ENCODE results near the gene ZNF821.
"Not testable (repeated sequence)": the region's sequence is repeated elsewhere in the genome, so short reads cannot be mapped to it uniquely, and the experiment has no call there.

The ZNF821 gene

DNA sequence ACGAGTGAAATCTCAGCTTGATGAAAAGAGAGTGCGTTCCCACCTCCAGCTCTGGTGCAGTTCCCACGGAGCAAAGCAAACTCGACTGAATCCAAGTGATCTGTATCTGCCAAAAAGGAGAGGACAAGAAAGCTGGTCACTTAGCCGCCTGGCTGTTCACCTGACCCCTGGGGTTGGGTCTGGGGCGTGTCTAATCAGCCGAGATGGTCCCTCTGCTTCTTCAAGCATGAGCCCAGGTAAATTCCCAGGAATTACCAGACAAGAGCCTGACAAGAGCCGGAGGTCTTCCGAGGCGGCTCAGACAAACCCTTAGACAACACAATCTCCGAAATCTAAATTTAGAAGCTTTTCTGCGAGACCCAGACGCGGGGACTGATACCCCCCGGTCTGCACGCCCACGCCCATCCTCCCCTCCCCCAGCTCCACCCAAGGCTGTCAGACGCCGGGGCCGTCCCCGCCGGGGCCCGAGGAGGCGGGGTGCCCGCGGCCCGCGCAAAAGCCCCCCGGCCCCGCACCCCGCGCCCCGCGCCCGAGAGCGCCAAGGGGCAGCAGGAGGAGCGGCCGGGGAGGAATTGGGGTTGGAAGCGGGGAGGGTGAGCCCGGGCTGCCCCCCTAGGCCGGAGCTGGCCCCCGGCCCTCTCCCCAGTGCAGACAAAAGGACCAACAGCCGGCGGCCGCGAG, 674 bp downstream of the ZNF821 start:
- H3K9ac ChIP-seq (ENCODE audit: low read length in 2 of 2): peak overlapping the region; percentile 73 to 84

DNA sequence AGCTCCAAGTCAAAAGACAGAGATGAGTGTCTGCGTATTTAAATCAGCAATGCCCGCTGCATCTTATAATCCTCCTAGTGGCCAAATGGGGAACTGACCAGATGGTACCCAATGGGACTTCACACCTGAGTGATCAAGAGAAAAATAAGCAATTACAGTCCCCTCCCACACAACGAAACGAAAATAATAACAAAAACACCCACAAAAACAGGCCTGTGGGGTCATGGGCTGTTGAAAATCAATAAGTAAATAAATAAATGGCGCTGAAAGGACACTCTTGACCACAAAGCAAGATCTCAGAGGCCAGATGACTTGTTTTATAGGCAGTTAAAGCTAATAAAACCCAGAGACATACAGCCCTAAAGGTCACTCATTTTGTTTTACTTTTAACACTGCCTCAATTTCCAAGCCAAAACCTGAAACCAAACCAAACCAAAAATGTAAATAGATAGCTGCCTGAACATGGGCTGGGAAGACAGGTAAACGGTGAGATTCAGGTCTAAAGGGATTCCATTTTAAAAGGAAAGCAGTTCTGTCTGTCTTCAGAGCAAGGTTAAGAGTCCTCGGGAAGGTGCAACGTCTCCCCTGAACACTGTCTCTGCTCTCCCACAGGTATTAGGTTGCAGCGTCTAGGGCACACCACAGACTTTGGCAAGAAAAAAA, 1.3 kb downstream of the ZNF821 start:
- H3K9ac ChIP-seq (ENCODE audit: low read length in 2 of 2): peak overlapping the region in 1 of 2 donors; percentile 60
- peaks cover 9% of the 10 kb centered on the region for H3K4me1 ChIP-seq (ENCODE audit: control insufficient read depth, insufficient read depth, low read length)
- H3K27me3 ChIP-seq (ENCODE audit: control insufficient read depth in 1 of 2, insufficient read depth in 2 of 2, low read length in 2 of 2): no peaks in the 10 kb centered on the region
- H3K9me3 ChIP-seq (ENCODE audit: control insufficient read depth in 2 of 2, low read length in 2 of 2): no peaks in the 10 kb centered on the region
- H3K36me3 ChIP-seq (ENCODE audit: control insufficient read depth in 2 of 2, insufficient read depth in 2 of 2, low read length in 2 of 2): peaks cover 5 to 10% of the 10 kb centered on the region in 2 donors
- H3K27ac ChIP-seq (ENCODE audit: low read length): peak overlapping the region; percentile 80
- peak overlapping the region; percentile 84 to 87 for H3K4me3 ChIP-seq (ENCODE audit: low read length in 2 of 2)

More for the DNA sequence above, 674 bp downstream of the ZNF821 start:
- Histone ChIP-seq H3K4me1 (ENCODE audit: control insufficient read depth, insufficient read depth, low read length) (peaks cover 9% of the 10 kb centered on the region), H3K36me3 (ENCODE audit: control insufficient read depth in 2 of 2, insufficient read depth in 2 of 2, low read length in 2 of 2) (peaks cover 5 to 10% of the 10 kb centered on the region in 2 donors), H3K9me3 (ENCODE audit: control insufficient read depth in 2 of 2, low read length in 2 of 2) (no peaks in the 10 kb centered on the region), H3K4me3 (ENCODE audit: low read length in 2 of 2) (peak overlapping the region; percentile 84 to 87), H3K27ac (ENCODE audit: low read length) (peak overlapping the region; percentile 80), H3K27me3 (ENCODE audit: control insufficient read depth in 1 of 2, insufficient read depth in 2 of 2, low read length in 2 of 2) (no peaks in the 10 kb centered on the region)

DNA sequence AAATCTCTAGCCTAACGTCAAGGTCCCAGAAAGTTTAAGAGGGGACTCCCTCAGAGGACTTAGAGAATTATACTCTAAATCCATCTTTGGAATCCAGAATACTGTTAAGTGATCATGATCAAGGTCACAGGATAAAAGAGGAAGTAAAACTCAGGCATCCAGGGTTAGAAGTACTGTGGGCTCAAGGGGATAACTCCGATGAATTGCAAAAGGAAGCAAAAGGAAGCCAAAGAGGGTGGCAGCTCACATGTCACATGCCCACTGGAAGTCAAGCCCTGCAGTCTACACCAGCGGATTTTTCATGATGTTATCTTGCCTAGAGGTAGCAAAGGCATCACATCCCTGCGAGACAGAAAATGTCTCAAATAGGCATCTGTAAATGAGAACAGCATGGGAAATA, 3.8 kb downstream of the ZNF821 start:
- peaks cover 8 to 13% of the 10 kb centered on the region in 2 donors for H3K36me3 ChIP-seq (ENCODE audit: control insufficient read depth in 2 of 2, insufficient read depth in 2 of 2, low read length in 2 of 2)
- peaks cover 9% of the 10 kb centered on the region for H3K4me1 ChIP-seq (ENCODE audit: control insufficient read depth, insufficient read depth, low read length)
- no peak overlapping the region for H3K9ac ChIP-seq (ENCODE audit: low read length in 2 of 2)
- no peaks in the 10 kb centered on the region for H3K27me3 ChIP-seq (ENCODE audit: control insufficient read depth in 1 of 2, insufficient read depth in 2 of 2, low read length in 2 of 2)
- H3K27ac ChIP-seq (ENCODE audit: low read length): no peak overlapping the region
- no peak overlapping the region for H3K4me3 ChIP-seq (ENCODE audit: low read length in 2 of 2)
- H3K9me3 ChIP-seq (ENCODE audit: control insufficient read depth in 2 of 2, low read length in 2 of 2): no peaks in the 10 kb centered on the region

DNA sequence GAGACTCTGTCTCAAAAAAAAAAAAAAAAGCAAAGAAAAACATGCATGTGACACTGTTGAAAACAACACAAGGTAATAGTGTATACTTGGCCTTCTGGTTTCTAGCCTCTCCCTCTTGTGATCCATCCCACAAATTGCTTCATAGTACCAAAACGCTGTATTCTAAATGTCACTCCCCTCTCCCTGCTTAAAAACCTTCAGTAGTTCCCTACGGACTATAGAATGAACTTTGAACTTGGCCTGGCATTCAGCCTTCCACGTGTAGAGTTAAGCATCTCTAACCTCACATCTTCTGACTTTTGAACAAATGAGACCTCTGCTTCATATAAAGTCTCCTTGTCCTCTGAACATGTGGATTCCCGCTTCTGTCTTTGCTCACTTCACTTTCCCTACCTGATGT, 5.1 kb downstream of the ZNF821 start:
- Histone ChIP-seq H3K4me1 (ENCODE audit: control insufficient read depth, insufficient read depth, low read length) (peaks cover 9% of the 10 kb centered on the region), H3K9ac (ENCODE audit: low read length in 2 of 2) (no peak overlapping the region), H3K36me3 (ENCODE audit: control insufficient read depth in 2 of 2, insufficient read depth in 2 of 2, low read length in 2 of 2) (peaks cover 10 to 16% of the 10 kb centered on the region in 2 donors), H3K9me3 (ENCODE audit: control insufficient read depth in 2 of 2, low read length in 2 of 2) (no peaks in the 10 kb centered on the region), H3K27ac (ENCODE audit: low read length) (no peak overlapping the region), H3K4me3 (ENCODE audit: low read length in 2 of 2) (no peak overlapping the region), H3K27me3 (ENCODE audit: control insufficient read depth in 1 of 2, insufficient read depth in 2 of 2, low read length in 2 of 2) (no peaks in the 10 kb centered on the region)

DNA sequence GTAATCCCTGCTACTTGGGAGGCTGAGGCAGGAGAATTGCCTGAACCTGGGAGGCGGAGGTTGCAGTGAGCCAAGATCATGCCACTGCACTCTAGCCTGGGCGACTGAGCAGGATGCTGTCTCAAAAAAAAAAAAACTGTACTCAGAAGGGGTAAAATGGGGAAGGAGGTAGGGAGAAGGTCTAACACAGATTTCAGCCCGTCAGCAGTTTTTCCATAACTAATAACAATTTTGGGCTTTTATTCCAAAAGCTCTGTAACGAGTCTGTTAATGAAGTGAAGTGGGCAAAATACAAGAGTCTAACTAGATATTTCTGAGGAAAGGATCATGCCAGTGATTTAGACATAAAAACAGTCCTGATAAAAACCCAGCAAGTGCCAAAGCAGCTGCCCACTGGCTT, 10.8 kb downstream of the ZNF821 start:
- Histone ChIP-seq H3K4me1 (ENCODE audit: control insufficient read depth, insufficient read depth, low read length) (no peaks in the 10 kb centered on the region), H3K9ac (ENCODE audit: low read length in 2 of 2) (no peak overlapping the region), H3K9me3 (ENCODE audit: control insufficient read depth in 2 of 2, low read length in 2 of 2) (no peaks in the 10 kb centered on the region), H3K27ac (ENCODE audit: low read length) (no peak overlapping the region), H3K4me3 (ENCODE audit: low read length in 2 of 2) (no peak overlapping the region), H3K27me3 (ENCODE audit: control insufficient read depth in 1 of 2, insufficient read depth in 2 of 2, low read length in 2 of 2) (no peaks in the 10 kb centered on the region), H3K36me3 (ENCODE audit: control insufficient read depth in 2 of 2, insufficient read depth in 2 of 2, low read length in 2 of 2) (peaks cover 5 to 8% of the 10 kb centered on the region in 2 donors)

DNA sequence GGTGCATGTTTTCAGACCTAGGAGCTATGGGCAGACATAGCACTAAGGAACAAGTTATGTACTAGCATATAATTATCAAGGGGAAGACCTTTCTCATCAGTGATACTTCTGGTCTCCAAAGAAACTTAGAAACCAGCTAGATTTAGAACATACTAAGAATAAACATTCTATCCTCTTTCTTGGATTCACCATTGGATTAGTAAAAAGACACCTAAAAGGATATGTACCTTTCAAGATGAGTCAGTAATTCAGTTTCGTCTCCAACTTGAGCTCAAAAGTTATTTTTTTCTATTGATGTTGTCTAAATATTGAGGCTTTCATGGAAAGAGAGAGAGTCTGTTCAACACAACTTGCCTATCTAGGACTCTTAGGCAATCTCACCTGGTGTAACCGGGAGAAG, 13.2 kb downstream of the ZNF821 start:
- Histone ChIP-seq H3K27ac (ENCODE audit: low read length) (no peak overlapping the region), H3K4me3 (ENCODE audit: low read length in 2 of 2) (no peak overlapping the region), H3K9ac (ENCODE audit: low read length in 2 of 2) (no peak overlapping the region), H3K4me1 (ENCODE audit: control insufficient read depth, insufficient read depth, low read length) (no peaks in the 10 kb centered on the region), H3K36me3 (ENCODE audit: control insufficient read depth in 2 of 2, insufficient read depth in 2 of 2, low read length in 2 of 2) (peaks cover 4 to 10% of the 10 kb centered on the region in 2 donors), H3K9me3 (ENCODE audit: control insufficient read depth in 2 of 2, low read length in 2 of 2) (no peaks in the 10 kb centered on the region), H3K27me3 (ENCODE audit: control insufficient read depth in 1 of 2, insufficient read depth in 2 of 2, low read length in 2 of 2) (no peaks in the 10 kb centered on the region)

DNA sequence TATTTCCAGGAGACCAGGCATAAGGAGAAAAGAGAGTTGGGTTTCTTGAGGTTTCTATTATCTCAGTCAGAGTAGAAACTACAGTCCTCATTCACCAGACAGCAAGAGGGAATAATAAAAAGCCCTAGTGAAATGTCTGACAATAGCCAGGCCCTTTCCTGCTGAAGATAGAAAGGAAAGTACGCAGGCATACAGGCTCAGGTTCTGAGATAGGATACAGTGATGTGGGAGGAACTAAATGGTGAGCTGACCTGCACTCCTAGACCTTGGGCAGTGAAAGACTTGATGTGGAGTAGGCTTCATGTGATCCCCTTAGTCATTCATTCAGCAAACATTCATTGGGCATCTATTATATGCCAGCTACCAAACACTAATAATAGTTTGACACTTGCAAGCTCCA, 14.9 kb downstream of the ZNF821 start:
- peaks cover 7 to 16% of the 10 kb centered on the region in 2 donors for H3K36me3 ChIP-seq (ENCODE audit: control insufficient read depth in 2 of 2, insufficient read depth in 2 of 2, low read length in 2 of 2)
- no peaks in the 10 kb centered on the region for H3K9me3 ChIP-seq (ENCODE audit: control insufficient read depth in 2 of 2, low read length in 2 of 2)
- H3K9ac ChIP-seq (ENCODE audit: low read length in 2 of 2): no peak overlapping the region
- H3K4me3 ChIP-seq (ENCODE audit: low read length in 2 of 2): no peak overlapping the region
- H3K4me1 ChIP-seq (ENCODE audit: control insufficient read depth, insufficient read depth, low read length): no peaks in the 10 kb centered on the region
- no peaks in the 10 kb centered on the region for H3K27me3 ChIP-seq (ENCODE audit: control insufficient read depth in 1 of 2, insufficient read depth in 2 of 2, low read length in 2 of 2)
- H3K27ac ChIP-seq (ENCODE audit: low read length): no peak overlapping the region

DNA sequence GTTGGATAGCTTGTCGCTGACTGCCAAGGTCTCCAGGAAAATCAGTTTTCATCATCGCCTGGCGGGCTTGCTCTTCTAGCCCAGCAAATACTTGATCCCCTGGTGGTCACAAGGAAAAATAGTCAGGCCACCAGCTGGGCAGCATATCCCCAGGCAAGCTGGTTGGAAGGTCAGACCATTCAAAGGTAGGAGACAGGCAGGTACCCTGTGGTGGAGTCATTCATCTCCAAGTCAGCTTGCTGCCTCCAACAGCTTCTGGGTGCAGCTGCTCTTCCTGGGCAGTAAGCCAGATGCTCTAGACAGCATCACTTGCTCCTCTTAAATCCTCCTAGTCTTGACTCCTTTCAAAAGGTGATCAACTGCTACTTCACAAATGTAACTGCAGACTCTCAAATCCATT, 16.0 kb downstream of the ZNF821 start:
- H3K27me3 ChIP-seq (ENCODE audit: control insufficient read depth in 1 of 2, insufficient read depth in 2 of 2, low read length in 2 of 2): no peaks in the 10 kb centered on the region
- H3K4me1 ChIP-seq (ENCODE audit: control insufficient read depth, insufficient read depth, low read length): no peaks in the 10 kb centered on the region
- H3K36me3 ChIP-seq (ENCODE audit: control insufficient read depth in 2 of 2, insufficient read depth in 2 of 2, low read length in 2 of 2): peaks cover 8 to 19% of the 10 kb centered on the region in 2 donors
- no peak overlapping the region for H3K4me3 ChIP-seq (ENCODE audit: low read length in 2 of 2)
- no peak overlapping the region for H3K9ac ChIP-seq (ENCODE audit: low read length in 2 of 2)
- H3K9me3 ChIP-seq (ENCODE audit: control insufficient read depth in 2 of 2, low read length in 2 of 2): no peaks in the 10 kb centered on the region
- no peak overlapping the region for H3K27ac ChIP-seq (ENCODE audit: low read length)

DNA sequence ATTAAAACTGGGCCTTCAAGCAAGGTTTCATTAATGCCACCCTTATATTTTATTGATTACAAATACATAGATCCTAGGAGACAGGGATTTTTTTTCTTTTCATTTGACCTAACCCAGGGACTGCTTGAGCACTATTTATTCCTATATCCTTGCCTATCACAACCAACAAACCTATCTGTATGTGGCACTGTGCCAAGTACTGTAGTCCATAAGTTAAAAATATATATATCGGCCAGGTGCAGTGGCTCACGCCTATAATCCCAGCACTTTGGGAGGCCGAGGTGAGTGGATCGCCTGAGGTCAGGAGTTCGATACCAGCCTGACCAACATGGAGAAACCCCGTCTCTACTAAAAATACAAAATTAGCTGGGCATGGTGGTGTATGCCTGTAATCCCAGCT, 16.8 kb downstream of the ZNF821 start:
- H3K4me3 ChIP-seq (ENCODE audit: low read length in 2 of 2); H3K27ac ChIP-seq (ENCODE audit: low read length); H3K4me1 ChIP-seq (ENCODE audit: control insufficient read depth, insufficient read depth, low read length); H3K9ac ChIP-seq (ENCODE audit: low read length in 2 of 2); H3K9me3 ChIP-seq (ENCODE audit: control insufficient read depth in 2 of 2, low read length in 2 of 2); H3K27me3 ChIP-seq (ENCODE audit: control insufficient read depth in 1 of 2, insufficient read depth in 2 of 2, low read length in 2 of 2): not testable (repeated sequence)
- peaks cover 8 to 22% of the 10 kb centered on the region in 2 donors for H3K36me3 ChIP-seq (ENCODE audit: control insufficient read depth in 2 of 2, insufficient read depth in 2 of 2, low read length in 2 of 2)

DNA sequence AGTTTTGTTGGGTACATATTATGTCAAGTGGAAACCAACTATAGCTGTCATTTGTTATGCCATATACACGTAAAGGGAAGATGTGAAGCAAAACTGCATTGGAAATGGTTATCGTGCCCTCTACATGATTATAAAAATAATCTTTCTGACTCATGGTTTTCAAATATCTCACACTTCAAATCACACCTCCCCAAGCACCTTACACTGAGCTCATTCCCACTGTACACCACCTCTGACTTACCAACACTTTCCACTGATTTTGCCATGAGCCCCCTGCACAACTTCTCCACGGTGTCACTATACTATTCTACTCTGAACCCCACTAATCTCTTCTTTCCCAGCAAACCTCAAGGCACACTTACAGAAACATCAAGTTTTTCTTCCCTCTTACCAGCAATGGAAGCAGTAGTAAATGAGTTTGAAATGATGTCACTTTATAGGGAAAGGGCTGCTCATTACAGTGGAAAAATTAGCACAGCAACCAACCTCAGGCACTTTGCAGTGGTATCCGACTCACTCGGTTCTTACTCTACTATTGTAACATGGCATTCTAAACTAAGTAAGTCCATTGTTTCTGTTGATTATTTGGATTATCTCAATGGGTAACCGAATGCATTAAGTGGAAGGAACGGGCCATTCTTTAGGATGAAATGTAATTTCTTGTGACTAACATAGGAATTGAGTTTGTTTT, 18.7 kb downstream of the ZNF821 start:
- Histone ChIP-seq H3K36me3 (ENCODE audit: control insufficient read depth in 2 of 2, insufficient read depth in 2 of 2, low read length in 2 of 2) (peaks cover 11 to 31% of the 10 kb centered on the region in 2 donors), H3K4me3 (ENCODE audit: low read length in 2 of 2) (no peak overlapping the region), H3K9me3 (ENCODE audit: control insufficient read depth in 2 of 2, low read length in 2 of 2) (no peaks in the 10 kb centered on the region), H3K27ac (ENCODE audit: low read length) (no peak overlapping the region), H3K9ac (ENCODE audit: low read length in 2 of 2) (no peak overlapping the region), H3K27me3 (ENCODE audit: control insufficient read depth in 1 of 2, insufficient read depth in 2 of 2, low read length in 2 of 2) (no peaks in the 10 kb centered on the region), H3K4me1 (ENCODE audit: control insufficient read depth, insufficient read depth, low read length) (no peaks in the 10 kb centered on the region)

Data from stomach smooth muscle (tissue), 2 donors.